Uterus (tissue), 2 donors: ENCODE measurements around the gene PPARA.

ENCODE experiments used
- POLR2A ChIP-seq, 2 donors: fragments of 450-650 bp; IDR thresholded peaks; one replicate each; pipeline ENCODE4 v1.6.1; 2016; ENCODE audit warnings: antibody characterized with exemption in 2 of 2, mild to moderate bottlenecking in 1 of 2, moderate library complexity in 1 of 2
- TF ChIP-seq, protein P1 (sequence below), 4 experiments: fragments of 200-600 bp in 2 of 4; fragments of 450-650 bp in 2 of 4; sonication (generic) in 2 of 4; IDR thresholded peaks; one replicate each; pipeline ENCODE4 v1.5.1; 2016 to 2019; ENCODE audit warnings: antibody characterized with exemption in 4 of 4, mild to moderate bottlenecking in 2 of 4, moderate library complexity in 1 of 4

- TF ChIP-seq, protein P1, sequence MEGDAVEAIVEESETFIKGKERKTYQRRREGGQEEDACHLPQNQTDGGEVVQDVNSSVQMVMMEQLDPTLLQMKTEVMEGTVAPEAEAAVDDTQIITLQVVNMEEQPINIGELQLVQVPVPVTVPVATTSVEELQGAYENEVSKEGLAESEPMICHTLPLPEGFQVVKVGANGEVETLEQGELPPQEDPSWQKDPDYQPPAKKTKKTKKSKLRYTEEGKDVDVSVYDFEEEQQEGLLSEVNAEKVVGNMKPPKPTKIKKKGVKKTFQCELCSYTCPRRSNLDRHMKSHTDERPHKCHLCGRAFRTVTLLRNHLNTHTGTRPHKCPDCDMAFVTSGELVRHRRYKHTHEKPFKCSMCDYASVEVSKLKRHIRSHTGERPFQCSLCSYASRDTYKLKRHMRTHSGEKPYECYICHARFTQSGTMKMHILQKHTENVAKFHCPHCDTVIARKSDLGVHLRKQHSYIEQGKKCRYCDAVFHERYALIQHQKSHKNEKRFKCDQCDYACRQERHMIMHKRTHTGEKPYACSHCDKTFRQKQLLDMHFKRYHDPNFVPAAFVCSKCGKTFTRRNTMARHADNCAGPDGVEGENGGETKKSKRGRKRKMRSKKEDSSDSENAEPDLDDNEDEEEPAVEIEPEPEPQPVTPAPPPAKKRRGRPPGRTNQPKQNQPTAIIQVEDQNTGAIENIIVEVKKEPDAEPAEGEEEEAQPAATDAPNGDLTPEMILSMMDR (IDR thresholded peaks at IDR 0.05), result no peak
- no peak for TF ChIP-seq POLR2A (IDR thresholded peaks at IDR 0.05)
Observed at GRCh38 chr22:46256358-46256958, 106.1 kb downstream of the PPARA start.
